Stomach (tissue), 4 donors: ENCODE data around the gene DHRS9.

Source experiments
- EP300 ChIP-seq: sonication (generic); formaldehyde crosslinking; IDR thresholded peaks from one replicate; pipeline ENCODE4 v1.6.1; 2017; ENCODE audit warnings: antibody characterized with exemption
- POLR2AphosphoS5 ChIP-seq, 3 donors: sonication (generic); formaldehyde crosslinking; IDR thresholded peaks; one replicate each; pipeline ENCODE4 v1.6.1; 2016; ENCODE audit warnings: antibody characterized with exemption in 3 of 3

DNA sequence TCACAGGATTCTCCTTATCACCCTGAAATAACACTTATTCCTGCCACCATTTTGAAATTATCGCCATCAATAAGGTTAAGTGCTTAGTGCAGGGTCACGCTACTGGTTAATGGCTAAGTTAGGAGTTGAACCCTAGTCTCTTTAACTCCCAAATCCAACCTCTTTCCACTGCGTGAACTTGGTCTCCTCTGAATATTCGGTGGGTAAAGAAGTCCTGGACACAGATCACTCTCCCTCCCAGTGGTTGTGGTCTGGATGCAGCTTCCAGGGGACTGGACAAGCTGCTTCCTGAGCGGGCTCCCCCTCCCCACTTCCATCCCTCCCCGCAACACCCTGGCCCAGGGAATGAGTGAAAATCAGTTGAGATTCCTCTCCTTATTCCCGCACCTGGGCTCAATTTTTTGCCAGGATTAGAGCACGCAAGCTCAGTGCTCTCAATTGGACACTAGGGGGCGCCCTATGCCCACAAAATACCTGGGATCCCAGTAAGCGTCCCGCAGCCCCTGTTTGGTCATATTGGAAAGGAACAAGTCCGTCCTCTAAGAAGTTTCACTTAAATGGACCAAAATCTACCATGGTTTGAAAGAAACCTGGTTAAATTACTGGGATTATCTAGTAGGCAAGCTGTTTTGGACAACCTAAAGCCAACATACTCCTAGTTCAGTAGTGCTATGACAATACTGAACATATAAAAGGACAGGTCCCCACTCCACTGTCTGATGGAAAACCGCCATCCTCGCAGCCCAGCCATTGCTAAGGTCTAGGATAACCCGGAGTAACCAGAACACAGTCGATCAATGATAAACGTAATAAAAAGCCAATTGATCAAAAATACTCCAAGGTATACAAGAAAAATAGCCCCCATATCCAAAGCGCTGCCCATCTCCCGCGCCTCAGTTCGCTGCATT is 40.4 kb downstream of the DHRS9 start:
- TF ChIP-seq POLR2AphosphoS5 (IDR thresholded peaks at IDR 0.05) (no peak), EP300 (no peak)
